Stimulated activated CD4-positive, alpha-beta T cell treated with anti-CD3 and anti-CD28 coated beads, TNF-alpha, amount 100 ng/mL, for 48 hours (primary cell): ENCODE results near the gene COL24A1.
A peak's percentile ranks its signal among the peaks of the same experiment; 100 is the strongest.
"Not testable (repeated sequence)": the region's sequence is repeated elsewhere in the genome, so short reads cannot be mapped to it uniquely, and the experiment has no call there.

Source experiments
- DNase-seq, 3 donors: peaks; one replicate each; pipeline ENCODE4 v3.0.0-alpha.2; 2020; ENCODE audit warnings: low read depth in 3 of 3

Gene COL24A1

DNA sequence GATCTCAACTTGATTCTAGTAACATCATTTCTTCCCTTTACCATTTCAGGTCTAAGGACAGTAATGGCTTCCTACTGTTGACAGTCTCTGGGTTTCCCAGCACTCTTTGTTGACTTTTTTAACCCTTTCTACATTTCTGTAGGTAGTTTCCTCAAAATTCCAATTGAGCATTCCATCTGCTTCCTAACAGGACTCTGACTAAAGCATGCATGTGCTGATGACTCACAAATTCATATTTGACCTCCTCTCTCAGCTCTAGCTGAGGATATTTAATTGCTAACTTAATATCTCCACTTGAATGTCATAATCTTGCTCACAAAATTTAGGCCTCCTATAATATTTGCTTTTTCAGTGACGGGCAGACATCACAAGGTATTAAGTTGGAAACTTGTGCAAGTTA, 355.1 kb downstream of the COL24A1 start:
- DNase-seq = no peak

DNA sequence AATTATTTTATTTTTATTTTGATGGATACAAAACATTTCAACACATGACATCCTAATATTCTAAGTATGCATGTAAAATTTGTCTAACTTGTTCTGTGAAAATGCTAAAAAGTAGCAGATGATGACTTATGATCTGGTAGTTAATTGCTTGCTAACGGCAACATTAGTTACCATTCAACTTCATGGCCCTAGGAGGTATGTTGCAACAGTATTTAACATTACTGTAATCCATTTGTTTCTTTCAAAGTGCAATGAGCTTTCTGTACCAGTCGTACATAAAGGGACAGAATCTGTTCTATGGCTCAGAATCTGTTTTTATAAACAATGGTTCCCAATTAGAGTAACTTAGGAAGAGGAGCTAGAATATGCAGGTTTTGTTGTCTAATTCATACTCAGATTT, 356.8 kb downstream of the COL24A1 start:
- DNase-seq = no peak

DNA sequence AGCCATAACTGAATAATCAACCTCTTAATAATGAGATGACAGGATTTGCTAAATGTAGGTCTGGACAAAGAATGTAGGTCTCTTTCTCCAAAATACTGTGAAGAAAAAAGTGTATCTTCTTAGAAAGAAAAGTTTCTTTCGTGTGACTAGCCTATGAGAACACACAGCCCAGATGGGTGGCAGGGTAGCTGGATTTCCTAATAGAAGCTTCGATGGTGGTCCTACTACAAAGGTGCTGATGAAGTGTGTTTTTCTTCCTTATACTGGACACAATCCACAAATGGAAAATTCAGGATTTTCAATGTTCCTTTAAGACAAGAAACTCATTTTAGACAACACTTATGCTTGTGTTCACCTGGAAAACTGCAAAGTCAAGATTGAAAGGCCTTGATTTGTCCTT, 358.2 kb downstream of the COL24A1 start:
- DNase-seq = no peak

DNA sequence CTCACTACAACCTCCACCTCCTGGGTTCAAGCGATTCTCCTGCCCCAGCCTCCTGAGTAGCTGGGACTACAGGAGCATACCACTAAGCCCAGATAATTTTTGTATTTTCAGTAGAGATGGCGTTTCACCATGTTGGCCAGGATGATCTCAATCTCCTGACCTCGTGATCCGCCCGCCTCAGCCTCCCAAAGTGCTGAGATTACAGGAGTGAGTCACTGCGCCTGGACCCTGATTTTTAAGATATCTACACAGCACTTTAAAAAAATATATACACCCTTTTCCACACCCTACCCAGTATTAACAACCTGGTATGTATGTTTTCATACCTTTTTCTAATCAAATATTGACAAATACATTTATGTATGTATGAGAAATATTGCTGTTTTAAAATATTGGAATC, 379.6 kb downstream of the COL24A1 start:
- DNase-seq = not testable (repeated sequence)

DNA sequence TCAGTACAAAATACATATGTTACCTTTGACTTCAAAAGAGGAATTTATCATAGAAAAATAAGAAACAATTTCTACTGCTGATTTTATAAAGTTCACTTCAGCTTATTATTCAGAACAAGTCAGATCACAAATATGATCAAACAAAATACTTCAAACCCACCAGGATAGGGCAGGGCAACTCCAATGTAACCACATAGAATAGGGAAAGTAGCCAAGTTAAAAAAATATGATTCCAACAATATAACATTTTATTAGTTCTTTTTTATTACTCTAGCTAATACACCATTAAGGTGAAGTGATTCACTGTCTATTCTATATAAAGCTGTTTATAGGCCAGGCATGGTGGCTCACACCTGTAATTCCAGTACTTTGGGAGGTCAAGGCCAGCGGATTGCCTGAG, 393.8 kb downstream of the COL24A1 start:
- no peak for DNase-seq

DNA sequence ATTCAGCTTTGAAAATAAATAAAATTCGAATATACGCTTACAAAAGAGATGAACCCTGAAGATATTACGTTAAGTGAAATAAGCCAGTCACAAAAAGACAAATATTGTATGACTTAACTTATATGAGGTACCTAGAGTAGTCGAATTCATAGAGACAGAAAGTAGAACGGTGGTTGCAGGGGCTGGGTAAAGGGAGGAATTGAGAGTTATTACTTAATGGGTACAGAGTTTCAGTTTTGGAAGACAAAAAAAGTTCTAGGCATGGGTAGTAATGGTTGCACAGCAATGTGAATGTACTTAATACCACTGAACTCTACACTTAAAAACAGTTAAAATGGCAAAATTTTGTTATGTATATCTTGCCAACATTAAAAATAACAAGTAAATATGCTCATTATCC, 399.7 kb downstream of the COL24A1 start:
- no peak for DNase-seq

DNA sequence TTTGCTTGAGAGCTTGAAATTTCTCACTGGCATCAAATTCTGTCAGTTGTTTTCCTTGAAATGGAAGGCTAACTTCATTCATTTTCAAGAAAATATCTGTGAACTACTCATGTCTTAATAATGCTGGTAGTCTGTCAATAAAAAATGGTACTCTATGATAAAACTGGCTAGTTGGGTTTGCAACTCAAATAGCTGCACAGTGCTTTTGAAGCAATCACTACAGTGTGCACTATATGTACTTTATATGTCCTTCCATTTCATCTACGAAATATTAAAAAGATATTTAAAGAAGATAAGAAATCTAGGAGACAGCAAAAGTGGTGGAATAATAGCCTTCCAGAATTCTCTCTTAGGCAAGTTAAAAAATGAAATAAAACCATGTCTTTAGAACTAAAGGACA, 408.5 kb downstream of the COL24A1 start:
- DNase-seq = no peak

DNA sequence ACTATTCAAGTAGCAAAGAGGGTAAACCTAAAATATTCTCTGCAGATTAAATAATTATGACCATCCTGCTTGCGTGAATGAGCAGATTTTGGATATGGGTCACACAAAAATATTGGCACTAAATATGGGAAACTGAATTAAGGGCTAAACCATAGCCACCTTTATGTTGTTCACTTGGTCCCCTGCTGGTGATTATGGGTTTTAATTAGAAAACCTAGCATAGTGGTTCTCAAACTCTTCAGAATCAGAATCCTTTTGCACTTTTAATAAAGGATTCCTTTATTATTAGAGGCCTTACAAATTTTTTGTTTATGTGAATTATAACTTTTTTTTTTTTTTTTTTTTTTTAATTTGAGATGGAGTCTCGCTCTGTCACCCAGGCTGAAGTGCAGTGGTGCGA, 409.8 kb downstream of the COL24A1 start:
- no peak for DNase-seq

DNA sequence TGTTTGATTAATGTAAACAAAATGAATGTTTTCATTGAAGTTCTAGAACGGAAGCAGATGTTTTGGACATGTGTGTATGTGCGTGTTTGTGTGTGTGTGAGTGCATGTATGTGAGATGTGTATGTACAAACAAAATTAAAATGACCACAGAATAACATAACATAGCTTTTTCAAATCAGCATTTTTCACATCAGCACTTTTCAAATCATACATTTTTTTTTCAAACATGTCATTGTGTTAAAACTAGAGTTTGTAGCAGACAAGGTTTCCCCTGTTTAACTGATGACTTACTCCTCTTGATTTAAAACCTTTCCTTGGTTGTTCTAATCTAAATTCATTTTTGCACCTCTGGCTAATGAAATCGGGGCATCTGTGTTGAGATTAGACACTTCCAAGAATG, 412.8 kb downstream of the COL24A1 start:
- no peak for DNase-seq

DNA sequence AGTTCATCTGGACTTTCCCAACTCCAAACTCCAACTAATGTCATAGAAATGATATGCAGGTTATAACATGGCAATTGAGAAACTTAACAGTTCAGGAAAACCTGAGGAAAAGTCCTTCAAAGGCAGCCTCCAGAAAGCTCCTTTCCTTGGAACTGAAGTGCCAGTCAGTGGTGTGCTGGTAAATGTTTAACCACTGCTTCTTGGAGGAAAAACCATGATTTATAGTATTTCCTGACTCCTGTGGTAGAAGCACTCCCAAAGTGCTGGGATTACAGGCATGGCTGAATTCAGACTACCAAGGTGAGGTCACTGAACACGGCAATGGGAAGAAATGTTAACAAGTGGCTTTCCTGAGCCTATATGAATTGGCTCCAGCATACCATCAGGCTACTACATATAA, 421.6 kb downstream of the COL24A1 start:
- DNase-seq = no peak

DNA sequence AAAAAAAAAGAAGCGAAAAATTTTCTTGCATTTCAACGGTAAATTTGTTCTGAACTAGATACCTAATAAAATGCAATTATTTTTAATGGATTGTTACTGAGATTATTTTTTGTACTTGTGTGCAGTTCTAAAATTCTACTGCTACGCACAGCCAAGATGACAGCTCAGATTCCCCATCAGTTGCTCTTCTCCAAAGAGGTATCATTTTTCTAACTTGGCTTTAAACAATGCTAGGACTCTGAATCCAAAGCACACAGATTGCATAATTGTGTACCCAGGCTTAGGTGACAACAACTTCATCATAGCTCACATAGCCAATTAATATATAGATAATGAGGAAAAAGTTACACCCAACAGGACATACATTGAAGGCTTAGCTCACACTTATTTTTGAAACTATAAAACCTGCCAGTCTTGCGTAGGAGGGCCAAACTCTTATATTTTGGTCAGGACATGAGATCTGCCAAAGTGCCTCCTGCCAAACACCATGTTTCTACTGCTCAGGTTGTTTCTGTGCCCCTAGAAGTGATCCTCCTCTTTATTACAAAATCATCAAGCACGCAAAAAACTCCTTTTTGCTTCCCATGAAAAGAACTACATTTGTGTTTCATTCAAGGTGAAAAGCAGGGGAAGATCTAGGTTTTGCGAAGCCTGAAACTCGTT, 437.8 kb downstream of the COL24A1 start:
- no peak for DNase-seq

DNA sequence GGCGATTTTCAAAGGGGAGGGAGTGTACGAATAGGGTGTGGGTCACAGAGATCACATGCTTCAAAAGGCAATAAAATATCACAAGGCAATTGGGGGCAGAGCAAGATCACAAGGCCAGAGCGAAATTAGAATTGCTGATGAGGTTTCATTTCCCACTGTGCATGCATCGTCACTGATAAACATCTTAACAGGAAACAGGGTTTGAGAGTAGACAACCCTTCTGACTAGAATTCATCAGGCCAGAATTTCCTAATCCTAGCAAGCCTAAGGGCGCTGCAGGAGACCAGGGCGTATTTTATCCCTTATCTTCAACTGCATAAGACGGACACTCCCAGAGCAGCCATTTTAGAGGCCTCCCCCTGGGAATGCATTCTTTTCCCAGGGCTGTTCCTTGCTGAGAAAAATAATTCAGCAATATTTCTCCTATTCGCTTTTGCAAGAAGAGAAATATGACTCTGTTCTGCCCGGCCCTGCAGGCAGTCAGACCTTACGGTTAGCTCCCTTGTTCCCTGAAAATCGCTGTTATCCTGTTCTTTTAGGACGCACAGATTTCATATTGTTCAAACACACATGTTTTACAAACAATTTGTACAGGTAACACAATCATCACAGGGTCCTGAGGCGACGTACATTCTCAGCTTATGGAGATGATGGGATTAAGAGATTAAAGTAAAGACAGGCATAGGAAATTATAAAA, 442.0 kb downstream of the COL24A1 start:
- not testable (repeated sequence) for DNase-seq

DNA sequence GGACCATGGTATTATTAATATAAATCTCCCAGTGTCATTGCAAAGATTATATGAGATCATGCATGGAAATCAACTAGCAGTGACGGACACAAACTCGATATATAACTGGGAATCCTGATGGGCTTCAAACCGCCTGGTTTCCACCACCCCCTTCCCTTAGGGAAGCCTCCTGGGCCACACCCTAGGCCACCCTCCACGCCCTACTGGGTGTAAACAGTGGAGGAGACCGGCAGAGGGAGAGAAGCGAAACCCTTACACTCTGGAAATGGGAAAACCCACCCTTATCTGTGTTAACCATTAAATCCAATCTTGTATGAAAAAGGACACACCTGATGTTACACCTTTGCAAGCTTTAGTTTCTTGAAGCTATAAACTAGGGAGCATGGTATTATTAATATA, 447.7 kb downstream of the COL24A1 start:
- no peak for DNase-seq

DNA sequence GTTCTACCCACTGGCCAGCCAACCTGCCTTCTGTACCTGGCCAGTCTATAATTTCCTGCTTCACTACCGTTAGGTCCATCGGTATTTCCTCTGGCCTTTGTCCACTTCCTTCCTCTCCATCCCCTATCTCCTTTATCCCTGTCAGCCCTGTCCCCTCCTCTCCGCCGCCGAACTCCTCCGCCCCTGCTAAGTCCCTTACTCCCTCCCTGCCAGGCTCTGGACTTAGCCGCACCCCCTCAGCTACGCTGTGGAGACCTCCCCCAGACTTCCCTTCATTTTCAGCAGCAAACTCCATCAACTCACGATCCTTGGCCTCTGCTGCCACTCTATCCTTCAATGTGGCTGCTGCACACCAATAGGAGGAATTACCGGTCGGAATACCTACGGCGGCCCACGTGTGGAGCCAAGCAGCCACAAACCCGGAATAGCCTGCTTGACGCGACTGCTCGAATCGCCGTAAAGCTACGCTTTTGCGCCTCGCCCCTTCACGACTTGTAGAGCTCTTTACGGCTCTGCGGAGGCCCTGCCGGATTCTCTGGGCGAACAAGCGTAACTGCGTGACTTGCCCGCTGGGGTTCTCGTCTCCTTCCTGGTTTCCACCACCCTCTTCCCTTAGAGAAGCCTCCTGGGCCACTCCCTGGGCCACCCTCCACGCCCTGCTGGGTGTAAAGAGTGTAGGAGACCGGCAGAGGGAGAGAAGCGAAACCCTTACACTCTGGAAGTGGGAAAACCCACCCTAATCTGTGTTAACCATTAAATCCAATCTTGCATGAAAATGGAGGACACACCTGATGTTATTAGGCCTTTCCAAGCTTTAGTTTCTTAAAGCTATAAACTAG, 448.4 kb downstream of the COL24A1 start, which contains the start of gene ZNHIT6:
Gene ZNHIT6, minus strand, starts transcription at position 444 of the 839 bp plus-strand sequence. Its CDS starts 149 bp downstream, at position 295.
- peak; percentile 70 to 83 (median 71) for DNase-seq

DNA sequence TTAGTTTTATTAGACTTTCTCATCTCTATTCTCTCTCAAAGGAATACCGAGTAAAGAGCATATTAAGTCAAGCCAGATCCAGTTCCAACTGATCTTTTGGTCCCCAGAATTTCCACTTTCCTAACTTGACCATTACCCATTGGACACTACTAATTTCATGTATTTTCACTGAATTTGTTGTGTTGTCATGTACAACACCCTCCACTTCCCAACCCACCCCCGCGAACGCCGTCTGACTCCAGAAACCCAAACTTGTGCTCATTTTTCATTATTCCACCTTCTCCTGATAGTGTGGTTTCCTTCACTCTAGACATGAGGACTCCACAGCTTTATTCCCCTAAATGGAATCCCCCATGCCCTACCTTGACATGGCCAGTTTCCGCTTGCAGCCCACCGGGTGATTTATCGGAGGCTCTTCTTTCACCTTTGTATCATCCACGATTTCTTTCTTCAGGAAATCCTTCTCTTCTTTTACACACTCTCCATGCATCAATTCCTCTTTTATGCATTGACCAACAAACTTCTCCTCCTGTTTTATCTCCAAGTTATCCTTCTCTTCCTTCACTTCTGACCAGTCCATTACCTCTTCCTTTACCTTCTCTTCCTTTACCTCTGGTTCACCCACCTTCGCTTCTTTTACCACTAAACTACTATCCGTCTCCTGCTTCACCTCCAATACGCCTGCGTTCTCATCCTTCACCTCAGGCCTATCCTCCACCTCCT, 449.1 kb downstream of the COL24A1 start:
- no peak for DNase-seq

DNA sequence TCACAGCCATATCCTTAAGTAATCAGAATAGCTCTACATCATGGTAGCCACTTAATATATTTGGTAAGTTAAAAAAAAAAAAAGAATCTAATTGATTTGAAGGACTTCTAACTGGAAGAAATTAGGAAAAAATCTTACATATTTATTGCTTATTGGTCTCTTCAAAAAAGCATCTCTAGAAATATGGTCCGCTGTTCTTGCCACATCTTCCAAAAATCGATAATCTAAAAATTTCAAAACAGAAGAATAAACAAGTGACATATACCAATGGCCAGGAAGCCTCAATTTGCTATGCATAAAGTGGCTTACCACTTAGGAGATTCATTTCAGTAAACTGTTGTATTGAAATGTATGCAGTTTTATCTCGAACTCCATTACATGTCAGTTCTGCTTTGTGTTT, 450.6 kb downstream of the COL24A1 start:
- DNase-seq = no peak

DNA sequence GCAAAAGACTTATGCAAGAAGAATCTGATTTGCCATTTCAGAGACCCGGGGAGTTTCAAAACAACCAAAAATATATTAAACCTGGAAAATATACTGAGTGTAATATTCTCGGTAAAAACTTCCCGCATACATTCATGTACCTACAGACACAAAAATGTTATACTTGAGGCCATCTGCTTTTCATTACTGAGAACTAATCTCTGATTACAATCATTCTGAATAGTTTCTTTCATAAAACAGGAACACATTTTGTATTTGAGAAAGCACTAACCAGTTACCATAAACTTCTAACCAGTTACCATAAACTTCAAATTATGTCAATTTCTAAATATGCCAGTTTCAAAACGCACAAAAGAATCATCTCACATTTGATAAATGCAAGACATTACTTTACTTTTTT, 456.1 kb downstream of the COL24A1 start:
- DNase-seq = no peak

DNA sequence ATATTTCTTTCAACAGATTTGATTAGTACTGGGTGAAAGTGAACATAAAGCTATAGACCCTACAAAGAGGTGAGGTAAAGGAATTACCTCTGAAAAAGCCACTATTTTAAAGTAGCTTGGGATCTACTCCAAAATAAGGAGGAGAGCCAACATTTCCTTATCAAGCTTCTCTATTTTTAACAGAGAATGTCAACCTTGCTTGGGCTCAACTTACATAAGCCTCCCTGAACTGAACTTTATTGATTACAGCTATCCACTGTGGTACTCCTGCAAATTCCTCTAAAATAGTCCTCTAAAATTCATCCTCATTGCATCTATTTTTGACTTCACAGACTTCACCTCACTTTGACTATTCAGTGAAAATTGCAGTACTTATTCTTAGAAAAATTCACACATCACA, 458.7 kb downstream of the COL24A1 start:
- DNase-seq = no peak

DNA sequence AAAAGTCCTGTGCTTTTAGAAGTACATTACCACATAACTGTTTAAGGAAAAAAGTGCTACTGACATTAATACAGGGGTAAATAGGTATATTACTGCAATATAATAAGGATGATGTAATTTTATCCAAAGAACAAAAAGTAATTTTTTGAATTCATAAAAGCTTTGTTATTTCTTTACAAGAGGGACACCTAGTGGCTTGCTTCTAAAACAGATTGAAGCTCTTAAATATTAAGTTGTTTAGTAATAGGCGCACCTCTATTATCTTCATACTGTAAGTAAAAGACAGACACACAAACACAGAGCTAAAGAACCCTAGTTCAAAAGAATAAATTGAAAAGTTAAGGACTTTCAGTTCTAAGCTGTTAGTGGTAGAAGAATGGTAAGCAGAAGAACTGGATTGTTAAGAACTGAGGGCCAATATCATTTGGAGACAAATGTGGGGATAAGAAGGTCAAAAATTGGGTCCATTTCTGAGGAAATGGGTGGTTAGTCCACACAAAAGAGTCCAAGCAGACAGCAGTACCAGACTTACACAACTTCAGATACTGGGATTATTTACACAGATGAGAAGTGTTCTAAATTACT, 463.8 kb downstream of the COL24A1 start:
- DNase-seq = no peak

DNA sequence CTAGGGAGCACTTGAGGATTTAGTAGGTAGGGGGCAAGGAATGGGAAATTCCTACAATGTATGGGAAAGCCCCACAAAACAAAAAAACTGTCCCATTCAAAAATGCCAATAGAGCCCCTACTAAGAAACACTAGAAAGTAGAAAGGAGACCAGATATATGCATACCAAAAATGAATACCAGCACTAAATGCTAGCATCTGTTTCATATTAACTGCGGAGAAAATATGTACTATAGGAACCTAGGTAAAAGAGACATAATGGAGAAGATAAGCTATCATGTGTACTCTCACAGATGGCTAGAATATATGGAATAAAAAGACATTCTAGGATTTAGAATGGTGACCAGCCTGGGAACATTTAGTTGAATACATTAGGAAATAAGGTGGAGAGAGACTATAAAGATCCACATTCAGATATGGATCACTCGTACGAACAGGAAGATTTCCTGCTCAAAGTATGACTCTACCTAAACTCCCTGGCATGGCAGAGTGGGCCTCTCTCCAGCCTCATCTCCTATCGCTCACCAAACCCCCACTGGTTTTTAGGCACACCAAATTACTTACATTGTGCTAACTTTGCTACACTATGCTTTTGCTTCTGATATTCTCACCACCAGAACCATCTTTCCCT, 466.7 kb downstream of the COL24A1 start:
- DNase-seq = no peak
